Gastroesophageal sphincter (tissue), 3 donors: ENCODE measurements around the gene CLEC4D.

ENCODE experiments used
- CTCF ChIP-seq, 4 experiments: fragments of 200-600 bp in 2 of 4; fragments of 450-650 bp in 2 of 4; sonication (generic) in 1 of 4; IDR thresholded peaks; one replicate each; pipeline ENCODE4 v1.5.1; 2017 to 2019; ENCODE audit warnings: antibody characterized with exemption in 4 of 4, mild to moderate bottlenecking in 2 of 4, moderate library complexity in 2 of 4
- POLR2A ChIP-seq, 2 donors: fragments of 450-650 bp; IDR thresholded peaks; one replicate each; pipeline ENCODE4 v1.6.1; 2017; ENCODE audit warnings: antibody characterized with exemption in 2 of 2, mild to moderate bottlenecking in 2 of 2, moderate library complexity in 1 of 2

GRCh38 chr12:8513256-8513655 is at the start of gene CLEC4D:
- TF ChIP-seq POLR2A (IDR thresholded peaks at IDR 0.05) (no peak), CTCF (IDR thresholded peaks at IDR 0.05) (no peak)
